ENCODE results near the gene SUSD4.

- TF ChIP-seq, protein P1, sequence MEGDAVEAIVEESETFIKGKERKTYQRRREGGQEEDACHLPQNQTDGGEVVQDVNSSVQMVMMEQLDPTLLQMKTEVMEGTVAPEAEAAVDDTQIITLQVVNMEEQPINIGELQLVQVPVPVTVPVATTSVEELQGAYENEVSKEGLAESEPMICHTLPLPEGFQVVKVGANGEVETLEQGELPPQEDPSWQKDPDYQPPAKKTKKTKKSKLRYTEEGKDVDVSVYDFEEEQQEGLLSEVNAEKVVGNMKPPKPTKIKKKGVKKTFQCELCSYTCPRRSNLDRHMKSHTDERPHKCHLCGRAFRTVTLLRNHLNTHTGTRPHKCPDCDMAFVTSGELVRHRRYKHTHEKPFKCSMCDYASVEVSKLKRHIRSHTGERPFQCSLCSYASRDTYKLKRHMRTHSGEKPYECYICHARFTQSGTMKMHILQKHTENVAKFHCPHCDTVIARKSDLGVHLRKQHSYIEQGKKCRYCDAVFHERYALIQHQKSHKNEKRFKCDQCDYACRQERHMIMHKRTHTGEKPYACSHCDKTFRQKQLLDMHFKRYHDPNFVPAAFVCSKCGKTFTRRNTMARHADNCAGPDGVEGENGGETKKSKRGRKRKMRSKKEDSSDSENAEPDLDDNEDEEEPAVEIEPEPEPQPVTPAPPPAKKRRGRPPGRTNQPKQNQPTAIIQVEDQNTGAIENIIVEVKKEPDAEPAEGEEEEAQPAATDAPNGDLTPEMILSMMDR (IDR thresholded peaks at IDR 0.05), result no peak
- TF ChIP-seq POLR2A (IDR thresholded peaks at IDR 0.05), result no peak
Observed at GRCh38 chr1:223253916-223254315, 110.1 kb downstream of the SUSD4 start.

All from gastroesophageal sphincter (tissue), 3 donors.